HG03521 (cell line): ENCODE results near the gene TCEA3.

Experiments
- ATAC-seq: cut with Tn5 transposase; IDR thresholded peaks from one replicate; pipeline ENCODE4 v1.9.1; 2021; ENCODE audit warnings: mild to moderate bottlenecking, moderate library complexity; ENCODE audit not compliant: unreplicated experiment

Gene TCEA3

GRCh38 chr1:23369335-23370013, 55.1 kb downstream of the TCEA3 start, which contains the start of gene ZNF436:
Gene ZNF436 (minus strand): TSS chr1:23369836. CDS start chr1:23368005, 1,831 bp downstream.
- ATAC-seq: no peak

GRCh38 chr1:23368562-23369334, 55.8 kb downstream of the TCEA3 start:
- ATAC-seq: peak; percentile 67

- peak; percentile 90 for ATAC-seq
These were observed 56.6 kb downstream of the TCEA3 start for GRCh38 chr1:23367791-23368561.

- ATAC-seq: no peak
These were observed 57.1 kb downstream of the TCEA3 start for GRCh38 chr1:23367451-23367790.

GRCh38 chr1:23366598-23366997, 58.0 kb downstream of the TCEA3 start:
- ATAC-seq: no peak

GRCh38 chr1:23366146-23366545, 58.4 kb downstream of the TCEA3 start:
- ATAC-seq: no peak

- ATAC-seq: no peak
These were observed 62.3 kb downstream of the TCEA3 start for GRCh38 chr1:23362218-23362713.

- ATAC-seq: no peak
These were observed 66.2 kb downstream of the TCEA3 start for GRCh38 chr1:23358310-23358875.

- no peak for ATAC-seq
These were observed 67.2 kb downstream of the TCEA3 start for GRCh38 chr1:23357138-23357908.

- no peak for ATAC-seq
These were observed 67.9 kb downstream of the TCEA3 start for GRCh38 chr1:23356471-23357137.

- no peak for ATAC-seq
These were observed 70.3 kb downstream of the TCEA3 start for GRCh38 chr1:23354245-23354644.

- no peak for ATAC-seq
These were observed 72.4 kb downstream of the TCEA3 start for GRCh38 chr1:23352096-23352695.

GRCh38 chr1:23345920-23346319, 78.6 kb downstream of the TCEA3 start:
- no peak for ATAC-seq

- no peak for ATAC-seq
These were observed 79.5 kb downstream of the TCEA3 start for GRCh38 chr1:23344987-23345472.

GRCh38 chr1:23344111-23344986, 80.2 kb downstream of the TCEA3 start, which contains the start of gene HNRNPR:
Gene HNRNPR (minus strand): TSS chr1:23344284. CDS start chr1:23341008, 3,276 bp downstream.
- ATAC-seq: peak; percentile 93

- peak; percentile 16 for ATAC-seq
These were observed 81.1 kb downstream of the TCEA3 start for GRCh38 chr1:23343221-23344110.
